NCI-H1092 treated with DMSO at 0.1 percent for 48 hours (cell line): ENCODE measurements around the gene OTUD5.

ENCODE experiments used
- DNase-seq: peaks from one replicate; lab custom pipeline; 2025; lab: John Stamatoyannopoulos, UW

OTUD5 gene

DNA sequence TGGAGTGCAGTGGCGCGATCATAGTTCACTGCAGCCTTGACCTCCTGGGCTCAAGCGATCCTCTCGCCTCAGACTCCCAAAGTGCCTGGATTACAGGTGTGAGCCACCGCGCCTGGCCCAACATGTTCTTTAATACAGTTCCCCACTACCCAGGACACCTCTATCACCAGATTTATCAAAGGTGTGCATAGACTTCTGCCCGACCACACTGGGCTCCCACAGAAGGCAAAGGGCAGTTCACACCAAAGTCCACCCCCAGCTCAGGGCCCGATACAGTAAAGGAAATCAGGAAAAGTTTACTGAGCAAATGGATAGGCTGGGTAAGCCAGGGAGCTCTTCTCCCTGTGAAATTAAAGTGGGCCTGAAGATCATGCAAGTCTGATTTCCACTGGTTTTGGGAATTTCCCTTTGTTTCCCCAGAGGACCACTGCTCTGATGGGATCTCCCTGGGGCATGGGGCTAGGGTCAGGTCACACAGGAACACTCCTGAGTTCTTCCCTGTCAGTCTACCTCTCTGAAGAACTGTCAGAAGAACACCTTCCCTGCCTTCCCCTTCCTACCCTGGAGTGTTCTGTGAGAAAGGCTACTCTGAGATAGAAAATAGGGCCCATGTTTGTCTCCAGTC is 20.9 kb downstream of the OTUD5 start:
- DNase-seq = no peak

DNA sequence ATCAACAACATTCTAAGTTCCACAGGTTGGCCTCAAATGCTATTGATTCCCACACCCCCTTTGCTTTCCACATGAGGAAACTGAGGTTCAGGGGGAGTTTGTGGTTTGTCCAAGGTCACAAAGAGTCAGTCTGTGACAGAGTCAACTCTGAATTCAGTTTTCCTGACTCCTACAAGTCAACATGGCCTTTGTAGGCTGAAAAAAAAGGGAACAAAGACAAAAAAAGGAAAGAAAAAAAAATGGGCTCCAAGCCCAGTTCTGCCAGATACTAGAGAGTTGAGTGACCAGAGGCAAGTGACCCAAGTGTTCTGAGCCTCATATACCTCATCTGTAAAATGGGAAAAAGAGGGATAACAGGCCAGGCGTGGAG is 22.1 kb downstream of the OTUD5 start:
- no peak for DNase-seq

DNA sequence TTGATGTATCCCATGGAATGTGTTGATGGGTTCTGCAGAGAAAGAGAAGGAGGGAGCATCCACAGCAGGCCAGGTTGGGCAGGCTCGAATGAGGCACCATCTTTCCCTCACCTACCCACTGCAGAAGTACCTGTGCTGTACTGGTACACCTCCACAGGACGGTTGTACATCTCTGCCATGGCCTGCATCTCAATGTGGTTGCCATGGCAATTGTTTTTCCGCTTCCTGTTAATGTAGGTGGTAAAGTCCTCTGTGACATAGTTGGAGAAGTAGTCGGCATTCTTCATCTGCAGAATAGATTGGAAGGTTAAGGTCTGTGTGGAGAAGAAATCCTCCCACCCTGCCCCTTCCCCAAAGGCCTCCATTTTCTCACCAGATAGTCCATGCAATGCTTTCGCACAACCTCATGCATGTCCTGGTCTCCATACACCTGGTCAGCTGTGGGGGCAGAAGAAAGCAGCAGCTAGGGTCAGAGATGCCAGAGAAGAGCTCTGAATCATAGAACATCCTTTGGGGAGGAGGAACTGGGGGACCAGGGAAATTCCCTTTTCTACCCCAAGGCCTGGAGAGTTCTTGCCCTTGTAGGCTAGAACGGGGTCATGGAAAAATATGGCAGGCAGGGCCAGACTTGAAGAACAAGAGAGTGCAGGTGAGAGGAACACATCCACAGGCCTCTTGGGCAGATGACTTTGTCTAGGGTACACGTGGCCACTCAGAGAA is 22.7 kb downstream of the OTUD5 start:
- DNase-seq = no peak

DNA sequence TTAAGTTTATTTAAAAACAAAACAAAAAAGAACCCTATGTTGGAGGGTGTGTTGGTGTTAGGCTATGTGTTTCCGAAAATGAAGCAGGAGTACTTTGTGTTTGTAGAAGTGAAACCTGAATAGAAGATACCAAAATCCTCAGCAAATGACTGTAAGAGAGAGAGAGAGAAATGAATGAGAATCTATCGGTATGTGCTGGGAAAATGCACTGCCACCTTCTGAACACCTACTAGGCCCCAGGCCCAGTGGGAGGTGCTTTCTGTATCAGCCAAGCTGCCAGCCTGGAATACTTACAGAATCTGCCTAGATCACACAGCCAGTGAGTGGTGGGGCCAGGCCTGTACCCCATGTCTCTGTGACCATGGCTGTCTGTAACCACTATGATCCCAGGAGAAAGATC is 23.6 kb downstream of the OTUD5 start:
- no peak for DNase-seq

DNA sequence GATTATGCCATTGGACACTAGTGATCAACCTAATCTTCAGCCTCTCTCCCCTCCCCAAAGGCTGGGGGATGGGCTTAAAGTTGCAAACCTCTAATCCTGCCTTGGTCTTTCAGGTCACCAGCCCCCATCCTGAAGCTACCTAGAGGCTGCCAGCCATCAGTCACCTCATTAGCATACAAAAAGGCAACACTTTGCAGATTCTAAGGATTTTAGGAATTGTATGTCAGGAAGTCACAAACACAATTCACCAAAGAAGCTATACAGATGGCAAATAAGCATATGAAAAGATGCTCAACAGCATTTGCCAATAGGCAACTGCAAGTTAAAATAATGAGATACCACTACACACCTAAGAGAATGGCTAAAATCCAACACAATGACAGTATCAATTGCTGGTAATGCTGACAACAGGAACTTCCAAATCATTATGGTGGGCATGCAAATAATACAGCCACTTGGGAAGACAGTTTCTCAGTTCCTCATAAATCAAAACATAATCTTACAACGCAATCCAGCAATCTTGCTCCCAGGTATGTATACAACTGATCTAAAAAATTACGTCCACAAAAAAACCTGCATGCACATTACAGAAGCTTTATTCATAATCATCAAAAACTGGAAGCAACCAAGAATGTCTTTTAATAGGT is 29.5 kb downstream of the OTUD5 start:
- no peak for DNase-seq

DNA sequence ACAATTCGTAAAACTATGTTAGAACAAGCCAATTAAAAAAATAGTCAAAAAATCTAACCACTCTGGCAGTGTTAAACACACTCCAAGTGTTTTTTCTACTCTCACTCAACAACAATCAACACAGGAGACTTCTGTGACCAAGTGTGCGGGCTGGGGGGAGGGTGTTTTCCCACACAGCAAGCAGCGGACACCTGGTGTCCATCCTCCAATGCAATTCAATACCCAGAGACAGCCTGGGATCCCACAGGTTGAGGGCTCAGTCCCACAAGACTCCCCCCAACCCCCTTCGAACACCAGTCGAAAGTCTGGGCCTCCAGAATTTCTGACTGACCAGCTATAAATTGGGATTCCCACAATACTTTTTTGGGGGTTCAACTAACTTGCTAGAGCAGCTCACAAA is 30.3 kb downstream of the OTUD5 start:
- DNase-seq = no peak

DNA sequence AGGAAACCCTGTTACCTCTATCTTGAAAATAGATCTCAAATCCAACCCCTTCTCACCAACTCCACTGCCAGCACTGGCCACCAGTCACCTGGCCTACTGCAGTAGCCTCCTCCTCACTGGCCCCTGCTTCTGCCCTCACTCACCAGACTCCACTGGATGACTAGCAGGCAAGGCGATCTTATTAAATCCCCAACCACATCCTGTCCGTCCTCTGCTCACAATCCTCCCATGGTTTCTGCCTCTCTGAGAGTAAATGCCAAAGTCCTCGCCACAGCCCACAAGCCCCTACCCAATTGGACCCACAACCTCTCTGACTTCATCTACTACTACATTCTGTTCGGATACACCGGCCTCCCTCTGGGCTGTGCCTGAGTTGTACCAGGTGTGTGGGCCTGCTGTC is 33.1 kb downstream of the OTUD5 start:
- DNase-seq = no peak

DNA sequence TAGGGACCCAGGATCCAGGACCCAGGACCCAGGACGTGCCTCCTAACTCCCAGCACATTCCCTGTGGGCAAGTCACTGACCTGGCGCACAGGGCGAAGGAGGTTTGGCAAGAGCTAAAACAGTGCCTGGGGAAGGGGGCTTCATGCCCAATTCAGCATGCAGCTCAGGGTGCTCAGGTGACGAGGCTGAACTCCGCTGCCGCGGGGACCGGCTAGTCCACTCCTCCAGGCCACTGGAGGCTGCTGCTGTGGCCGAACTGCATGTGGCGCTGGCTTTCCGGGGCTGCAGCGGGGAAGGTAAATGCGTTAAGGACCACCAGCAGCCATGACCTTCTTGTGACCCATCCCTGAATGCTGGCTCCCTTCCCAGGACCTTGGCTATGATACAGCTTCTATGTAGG is 33.6 kb downstream of the OTUD5 start:
- DNase-seq = no peak

DNA sequence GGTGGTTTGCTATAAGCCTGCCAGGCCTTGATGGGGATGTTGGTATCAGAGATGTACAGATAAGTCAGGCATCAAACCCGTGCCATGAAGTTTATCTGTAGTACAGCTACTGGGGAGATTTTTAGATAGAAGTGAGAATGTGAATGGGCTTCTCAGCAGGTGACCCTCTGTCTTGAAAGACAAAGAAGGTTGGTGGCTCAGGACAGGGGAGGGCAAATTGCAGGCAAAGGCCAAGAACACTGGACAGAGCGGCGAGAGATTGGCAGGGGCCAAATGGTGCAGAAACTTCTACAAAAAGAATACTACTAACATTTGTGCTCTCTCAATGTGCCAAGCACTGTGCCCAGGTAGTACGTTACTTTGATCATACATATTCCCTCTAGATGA is 36.7 kb downstream of the OTUD5 start:
- no peak for DNase-seq

DNA sequence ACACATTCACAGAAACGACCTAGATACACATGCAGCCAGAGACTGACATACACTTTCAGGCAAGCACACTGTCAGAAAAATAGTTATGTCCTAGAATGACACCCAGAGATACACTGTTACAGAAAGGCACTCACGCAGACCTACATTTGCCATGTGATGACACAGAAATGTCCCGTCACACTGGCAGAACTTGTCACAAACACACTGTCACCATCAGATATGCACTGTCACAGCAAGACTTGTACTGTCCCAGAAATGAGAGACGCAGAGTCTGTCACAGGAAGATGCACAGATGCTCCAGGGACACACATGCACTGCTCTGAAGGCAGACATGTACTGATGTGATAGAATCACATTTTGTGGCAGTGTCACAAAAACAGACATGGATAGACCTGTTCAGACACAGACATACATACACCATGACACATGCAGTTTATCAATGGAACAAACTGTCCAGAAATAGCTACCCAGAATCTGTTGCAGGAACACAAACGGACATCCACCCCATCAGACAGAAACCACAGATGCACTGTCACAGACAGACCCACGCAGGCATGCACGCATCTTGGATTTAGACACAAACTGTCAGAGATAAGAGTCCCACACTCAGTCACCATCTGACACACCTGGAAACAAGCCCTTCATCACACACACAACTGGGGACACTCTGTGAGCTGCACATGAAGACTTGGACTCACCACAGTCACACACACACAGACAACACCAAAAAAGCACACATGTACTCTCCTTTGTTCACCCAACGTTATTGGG is 37.3 kb downstream of the OTUD5 start:
- no peak for DNase-seq

DNA sequence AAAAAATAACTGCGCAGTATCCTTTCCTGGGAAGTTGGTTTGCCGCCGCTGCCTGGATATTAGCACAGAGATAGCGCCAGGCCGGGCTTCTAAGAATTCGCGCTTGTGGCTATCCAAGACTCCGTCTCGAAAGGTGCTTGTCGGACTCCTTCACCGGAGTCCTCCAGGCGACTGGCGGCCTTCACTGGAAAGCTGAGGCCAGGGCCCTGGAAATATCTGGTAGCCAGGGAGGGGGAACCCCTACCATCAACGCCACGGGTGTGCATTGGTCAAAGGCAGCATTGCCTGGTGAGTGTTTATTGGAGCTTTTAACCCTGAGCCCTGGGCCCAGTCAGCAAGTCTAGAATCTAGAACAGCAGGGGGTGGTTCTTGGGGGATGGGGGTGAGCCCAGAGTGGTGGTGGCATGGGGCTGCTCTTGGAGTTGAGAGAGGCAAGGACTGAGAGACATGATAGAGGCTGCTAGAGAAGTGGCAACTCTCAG is 38.0 kb downstream of the OTUD5 start:
- no peak for DNase-seq

DNA sequence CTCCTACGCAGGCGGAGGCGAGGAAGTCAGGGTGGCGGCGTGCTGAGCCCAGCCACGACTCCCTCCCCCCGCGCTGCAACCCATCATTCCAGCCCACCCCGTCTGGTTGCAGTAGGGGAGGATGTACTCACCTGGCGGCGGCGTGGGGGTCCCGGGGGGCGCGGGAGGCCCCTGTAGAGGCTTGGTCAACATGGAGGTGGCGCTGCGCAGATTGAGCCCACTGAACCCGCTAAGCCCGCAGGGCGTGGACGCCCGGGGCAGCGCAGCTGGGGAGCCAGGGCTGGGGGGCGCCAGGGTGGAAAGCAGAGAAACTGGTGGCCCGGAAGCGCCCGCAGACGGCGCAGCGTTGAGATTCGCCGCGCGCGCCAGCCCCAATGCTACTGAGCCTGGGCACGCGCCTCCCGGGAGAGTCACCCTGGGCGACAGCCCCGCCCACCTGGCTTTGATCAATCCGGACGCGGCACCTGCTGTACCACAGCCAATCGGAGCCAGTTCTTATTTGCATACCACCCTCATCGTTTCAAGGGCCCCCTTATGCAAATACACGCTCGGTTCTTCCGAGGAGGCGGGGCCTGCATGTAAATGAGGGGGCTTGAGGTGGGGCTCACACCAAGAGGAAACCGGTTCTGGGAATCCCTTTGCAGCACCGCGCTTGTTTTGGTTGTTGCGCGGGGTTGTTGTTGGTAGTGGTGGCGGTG is 38.6 kb downstream of the OTUD5 start, which contains the start of gene PIM2:
Gene PIM2, minus strand, starts transcription at position 382 of the 698 bp plus-strand sequence. Its CDS starts 190 bp downstream, at position 192.
- peak; percentile 96 for DNase-seq

DNA sequence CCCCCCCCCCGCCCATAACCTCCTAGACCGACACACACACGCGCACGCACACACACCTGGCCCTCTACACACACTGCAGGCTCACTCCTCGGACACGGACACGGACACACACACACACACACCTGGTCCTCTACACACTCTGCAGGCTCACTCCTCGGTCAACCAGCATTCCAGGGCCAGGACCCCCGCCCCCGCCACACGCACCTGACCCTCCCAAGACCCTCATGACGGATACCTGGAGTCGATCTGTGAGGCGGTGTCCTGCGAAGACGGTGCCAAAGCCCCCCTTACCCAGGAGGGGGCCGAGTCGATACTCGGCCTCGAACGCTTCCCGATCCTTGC is 39.1 kb downstream of the OTUD5 start:
- no peak for DNase-seq

DNA sequence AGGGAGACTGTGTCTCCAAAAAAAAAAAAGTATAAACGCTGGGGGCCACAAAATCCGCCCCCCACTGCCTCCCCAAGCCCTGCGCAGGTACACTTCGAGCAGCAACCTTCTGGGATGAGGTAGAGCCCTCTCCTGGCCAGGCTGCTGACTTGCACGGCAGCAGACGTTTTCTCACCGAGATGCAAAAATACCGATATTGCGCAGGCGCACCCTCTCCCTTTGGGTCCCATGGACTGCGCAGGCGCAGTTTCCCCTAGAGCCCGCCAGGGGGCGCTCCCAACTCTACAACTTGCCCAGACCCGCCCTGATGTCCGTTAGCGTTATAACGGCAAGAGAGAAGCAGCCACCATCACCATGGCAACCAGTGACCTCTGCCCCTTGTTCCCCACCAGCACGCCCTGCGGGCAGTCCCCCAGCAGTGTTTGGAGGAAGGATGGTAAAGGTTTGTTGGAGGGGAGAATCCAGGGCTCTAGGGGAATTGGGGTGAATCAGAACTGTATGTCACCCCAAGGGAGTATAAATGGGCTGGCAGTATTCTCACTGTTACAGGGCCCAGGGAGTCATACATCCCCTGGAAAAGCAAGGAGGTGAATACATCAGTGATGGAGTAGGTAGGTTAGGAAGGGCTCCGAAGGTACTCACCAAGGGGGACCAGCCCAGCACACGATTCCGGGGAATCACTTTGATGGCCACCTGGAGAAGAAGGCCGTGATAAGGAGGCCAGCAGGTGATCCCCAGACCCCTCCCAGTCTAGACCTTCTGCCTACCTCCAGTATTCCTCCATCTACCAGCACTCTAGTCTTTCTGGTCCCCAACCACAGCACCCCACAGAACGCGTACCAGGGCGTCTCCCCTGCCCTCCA is 40.0 kb downstream of the OTUD5 start:
- peak; percentile 96 for DNase-seq

DNA sequence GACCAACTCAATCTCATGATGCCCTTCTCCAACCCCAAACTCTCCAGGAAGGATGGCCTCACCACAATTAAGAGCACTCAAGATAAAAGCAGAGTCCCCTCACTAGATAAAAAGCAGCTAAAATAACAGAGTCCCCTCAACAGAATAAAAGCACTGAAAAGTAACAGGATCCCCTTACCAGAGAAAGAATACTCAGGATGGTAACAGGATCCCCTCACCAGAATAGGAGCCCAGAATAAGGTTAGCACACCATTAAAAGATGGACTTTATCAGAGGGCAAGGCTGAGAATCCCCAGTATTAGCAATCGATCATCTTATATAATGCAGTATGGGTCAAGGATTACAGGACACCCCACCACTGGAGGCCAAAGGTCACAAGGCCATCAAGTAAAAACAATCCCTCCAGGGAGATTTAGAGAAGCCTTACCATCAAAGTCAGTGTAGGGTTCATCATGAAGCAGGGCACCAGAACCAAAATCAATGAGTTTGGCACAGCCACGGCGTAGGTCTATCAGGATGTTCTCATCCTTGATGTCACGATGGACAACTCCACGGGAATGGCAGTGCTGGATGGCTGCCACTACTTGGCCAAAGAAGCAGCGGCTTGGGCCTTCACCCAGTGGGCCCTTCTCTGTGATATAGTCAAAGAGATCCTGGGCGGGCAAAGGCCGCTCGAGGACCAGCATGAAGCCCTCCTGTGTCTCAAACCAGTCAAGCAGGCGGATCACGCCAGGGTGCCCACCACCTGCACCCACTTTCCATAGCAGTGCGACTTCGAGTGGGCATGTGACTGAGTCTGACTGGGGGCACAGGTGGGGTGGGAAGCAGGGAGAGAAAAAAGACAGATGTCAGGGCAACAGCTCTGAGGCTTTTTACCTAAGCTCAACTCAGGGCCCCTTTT is 42.6 kb downstream of the OTUD5 start:
- no peak for DNase-seq

DNA sequence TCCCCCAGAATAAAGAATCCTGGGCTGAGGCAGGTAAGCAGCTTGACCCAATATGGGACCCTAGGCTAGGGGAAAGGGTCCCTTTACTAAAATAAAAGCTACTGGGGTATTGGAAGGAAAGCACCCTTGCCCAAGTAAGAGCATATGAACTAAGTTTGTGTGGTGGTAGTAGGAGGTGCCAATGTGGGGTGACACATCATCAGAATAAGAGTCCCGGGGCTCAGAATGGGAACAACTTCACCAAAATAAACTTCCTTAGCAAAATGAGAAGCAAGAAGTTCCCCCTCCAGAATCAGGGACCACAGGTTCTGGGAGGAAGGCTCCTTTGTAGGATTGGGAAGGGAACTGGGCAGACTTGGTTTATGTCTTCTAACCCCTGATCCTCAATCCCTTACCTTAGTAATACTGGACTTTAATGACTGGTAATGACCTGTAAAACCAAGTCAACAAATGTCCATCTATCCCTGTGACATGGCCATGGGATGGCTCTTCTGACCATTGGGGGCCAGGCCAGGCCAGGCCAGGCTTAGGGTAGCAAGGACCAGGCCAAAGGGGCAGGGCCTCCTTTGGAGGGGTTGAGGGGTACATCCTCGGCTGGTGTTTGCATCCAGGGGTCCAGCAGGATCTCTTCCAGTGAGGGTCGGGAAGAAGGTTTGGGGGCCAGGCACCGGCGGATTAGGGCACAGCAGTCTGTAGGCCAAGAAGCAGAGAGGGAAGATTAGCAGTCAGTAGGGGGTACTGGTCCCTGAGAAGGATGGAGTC is 43.6 kb downstream of the OTUD5 start:
- DNase-seq = no peak

DNA sequence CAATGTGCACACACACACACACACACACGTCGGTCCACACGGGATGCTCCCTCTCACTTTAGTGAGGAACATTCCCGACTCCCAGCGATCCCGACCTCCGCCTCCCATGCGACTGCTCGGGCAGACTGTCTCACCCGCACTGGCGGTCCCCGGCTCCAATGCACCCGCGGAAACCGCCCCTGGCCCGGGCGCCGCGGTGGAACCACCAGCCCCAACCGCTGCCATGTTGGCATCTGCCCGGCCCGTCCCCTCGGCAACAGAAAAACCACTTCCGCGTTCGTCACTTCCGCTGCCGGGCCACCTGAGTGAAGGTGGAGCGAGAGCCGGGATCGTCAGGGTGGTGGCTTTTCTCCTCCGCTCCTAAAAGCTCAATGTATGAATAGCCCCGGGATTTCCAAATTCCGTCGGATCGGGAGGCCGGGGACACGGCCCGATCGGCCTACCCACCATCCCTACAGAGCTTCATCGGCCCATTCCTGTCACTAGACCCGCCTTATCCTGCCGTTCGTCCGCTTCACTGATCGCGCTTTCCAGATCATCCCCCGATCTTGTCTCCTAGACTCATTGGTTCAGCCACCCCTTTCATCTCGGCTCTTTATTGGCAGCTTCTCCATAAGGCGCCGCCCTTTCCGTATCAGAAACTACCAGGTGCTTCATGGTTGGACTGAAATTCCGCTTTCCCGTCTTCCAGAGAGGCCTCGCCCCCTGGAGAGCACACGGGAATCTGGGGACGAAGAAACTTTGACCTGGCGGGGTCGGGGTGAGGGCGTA is 45.8 kb downstream of the OTUD5 start, which contains the start of gene SLC35A2:
Gene SLC35A2, minus strand, starts transcription at position 235 of the 771 bp plus-strand sequence. Its CDS starts 10 bp downstream, at position 225.
- peak; percentile 87 for DNase-seq

DNA sequence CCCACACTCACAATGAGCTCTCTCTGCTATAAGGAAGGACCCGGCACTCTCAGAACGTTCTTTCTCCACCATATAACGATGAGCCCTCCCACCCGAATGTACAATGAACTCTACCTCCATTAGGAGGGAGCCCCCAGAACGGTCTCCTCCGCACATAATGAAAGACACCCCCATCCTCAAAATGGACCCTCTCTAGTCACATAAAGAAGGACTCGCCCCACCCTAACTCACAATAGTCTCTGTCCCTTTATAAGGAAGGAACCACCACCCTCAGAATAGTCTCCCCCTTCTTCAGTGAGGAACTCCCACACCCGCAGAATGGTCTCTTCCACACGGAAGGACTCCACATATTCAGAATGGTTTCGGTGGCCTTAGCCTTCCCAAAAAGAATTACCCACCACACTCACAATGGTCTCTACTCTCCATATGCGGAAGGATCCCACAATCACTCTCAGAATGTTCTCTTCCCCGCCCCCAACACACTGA is 46.4 kb downstream of the OTUD5 start:
- DNase-seq = no peak
